Left lung (tissue), 10 donors: ENCODE results near the gene PSKH1. TPM values are rescaled to one million over a fixed set of nuclear protein-coding genes. Genes with fewer than 3 reads are reported as not detected.
"Not testable (repeated sequence)": the region's sequence is repeated elsewhere in the genome, so short reads cannot be mapped to it uniquely, and the experiment has no call there.

ENCODE experiments used
- ATAC-seq: fragments of 200-7000 bp; cut with Tn5 transposase; one replicate; pipeline ENCODE4 v1.9.1; 2020; ENCODE audit warnings: moderate library complexity
- DNase-seq, 4 donors: peaks; one replicate each; pipeline ENCODE4 v3.0.0-alpha.2; 2013 to 2020
- H3K27ac ChIP-seq, 2 donors: fragments of 200-600 bp; sonication (generic) in 1 of 2; one replicate each; pipeline versions ENCODE4 v1.5.0 to v1.8.0; 2020 to 2021
- H3K27me3 ChIP-seq, 2 donors: fragments of 200-600 bp; sonication (generic) in 1 of 2; one replicate each; pipeline versions ENCODE4 v1.5.0 to v1.8.0; 2020 to 2021
- H3K36me3 ChIP-seq, 2 donors: fragments of 200-600 bp; sonication (generic) in 1 of 2; one replicate each; pipeline versions ENCODE4 v1.5.0 to v1.8.0; 2020 to 2021
- H3K4me1 ChIP-seq, 2 donors: fragments of 200-600 bp; one replicate each; pipeline ENCODE4 v1.8.0; 2021
- H3K4me3 ChIP-seq, 2 donors: fragments of 200-600 bp; sonication (generic) in 1 of 2; one replicate each; pipeline versions ENCODE4 v1.5.0 to v1.8.0; 2020 to 2021; ENCODE audit warnings: mild to moderate bottlenecking in 1 of 2
- H3K9me3 ChIP-seq, 2 donors: fragments of 200-600 bp; sonication (generic) in 1 of 2; one replicate each; pipeline versions ENCODE4 v1.5.0 to v1.8.0; 2020 to 2021
- CTCF ChIP-seq, 2 donors: fragments of 200-600 bp; sonication (generic) in 1 of 2; IDR thresholded peaks; one replicate each; pipeline versions ENCODE4 v1.5.0 to v1.8.0; 2021; ENCODE audit warnings: antibody characterized with exemption in 2 of 2
- intact Hi-C, 2 donors: fragments of 100-400 bp; cut with DNase I; formaldehyde crosslinking; loops; one replicate each; pipeline versions ENCODE4 v1.11.2 to v1.14.2; 2022
- polyA plus RNA-seq, 6 donors: library from polyadenylated mRNA; unstranded; fragments of 120-200 nt; gene quantifications; one replicate each; pipeline ENCODE4 v1.2.1, GENCODE V29; 2013; ENCODE audit not compliant: insufficient read length in 6 of 6
- total RNA-seq, 2 donors: library from RNA; stranded (reverse); fragmentation: NEBNext Ultra II Directional; extraction: Animal tissue kit (Norgen Biotek cat#: 25700); gene quantifications; one replicate each; pipeline ENCODE4 v1.2.1, GENCODE V29; 2021
- donor health status: DM: no; HTN: yes; CAD: no.
- donor health status: DM: no; HTN: no; CAD: no.

PSKH1 gene
- total and polyA plus RNA-seq, 8 donors: 20.8 to 32.1 (median 29.0) TPM

GRCh38 chr16:67861877-67862276, 31.2 kb upstream of the PSKH1 start:
- ATAC-seq (no peak), DNase-seq (no peak)
- no peak overlapping the region for H3K27ac ChIP-seq
- intact Hi-C loops: no loop called here
- H3K27me3 ChIP-seq: no peaks in the 10 kb centered on the region
- H3K36me3 ChIP-seq: peaks cover 0 to 31% of the 10 kb centered on the region in 2 donors
- H3K9me3 ChIP-seq: no peaks in the 10 kb centered on the region
- no peak overlapping the region for H3K4me3 ChIP-seq
- TF ChIP-seq CTCF (IDR thresholded peaks at IDR 0.05): no peak
- H3K4me1 ChIP-seq: peaks cover 12 to 44% of the 10 kb centered on the region in 2 donors

GRCh38 chr16:67862623-67863583, 30.2 kb upstream of the PSKH1 start:
- Histone ChIP-seq H3K27me3 (no peaks in the 10 kb centered on the region), H3K4me3 (no peak overlapping the region), H3K36me3 (peaks cover 0 to 41% of the 10 kb centered on the region in 2 donors), H3K9me3 (no peaks in the 10 kb centered on the region), H3K27ac (peak overlapping the region in 1 of 2 donors; percentile 23), H3K4me1 (peaks cover 4 to 33% of the 10 kb centered on the region in 2 donors)
- ATAC-seq (peak; percentile 39), DNase-seq (no peak)
- intact Hi-C loops: no loop called here
- TF ChIP-seq CTCF (IDR thresholded peaks at IDR 0.05): no peak

- H3K27ac ChIP-seq, ATAC-seq, DNase-seq, H3K9me3 ChIP-seq, H3K27me3 ChIP-seq, intact Hi-C loops, H3K4me3 ChIP-seq: not testable (repeated sequence)
- peaks cover 0 to 22% of the 10 kb centered on the region in 2 donors for H3K4me1 ChIP-seq
- peaks cover 0 to 53% of the 10 kb centered on the region in 2 donors for H3K36me3 ChIP-seq
Observed at GRCh38 chr16:67864044-67864443, 29.0 kb upstream of the PSKH1 start.

- intact Hi-C loops: no loop called here
- ATAC-seq: no peak
- no peaks in the 10 kb centered on the region for H3K27me3 ChIP-seq
Observed at GRCh38 chr16:67864594-67864993, 28.5 kb upstream of the PSKH1 start.

GRCh38 chr16:67865318-67865717, 27.7 kb upstream of the PSKH1 start:
- H3K4me1 ChIP-seq: peaks cover 0 to 19% of the 10 kb centered on the region in 2 donors
- intact Hi-C loops: no loop called here
- H3K9me3 ChIP-seq: no peaks in the 10 kb centered on the region
- ATAC-seq (peak; percentile 62), DNase-seq (no peak)
- TF ChIP-seq CTCF (IDR thresholded peaks at IDR 0.05): peak in 1 of 2 donors; percentile 24
- H3K4me3 ChIP-seq: no peak overlapping the region
- H3K27me3 ChIP-seq: no peaks in the 10 kb centered on the region
- peaks cover 0 to 64% of the 10 kb centered on the region in 2 donors for H3K36me3 ChIP-seq
- no peak overlapping the region for H3K27ac ChIP-seq

More at GRCh38 chr16:67864594-67864993, 28.5 kb upstream of the PSKH1 start:
- no peak overlapping the region for H3K4me3 ChIP-seq
- peaks cover 0 to 22% of the 10 kb centered on the region in 2 donors for H3K4me1 ChIP-seq
- TF ChIP-seq CTCF (IDR thresholded peaks at IDR 0.05): no peak
- H3K9me3 ChIP-seq: no peaks in the 10 kb centered on the region
- peaks cover 0 to 58% of the 10 kb centered on the region in 2 donors for H3K36me3 ChIP-seq
- DNase-seq: no peak
- H3K27ac ChIP-seq: no peak overlapping the region
